ENCODE results near the gene RHEX.

The RHEX gene

DNA sequence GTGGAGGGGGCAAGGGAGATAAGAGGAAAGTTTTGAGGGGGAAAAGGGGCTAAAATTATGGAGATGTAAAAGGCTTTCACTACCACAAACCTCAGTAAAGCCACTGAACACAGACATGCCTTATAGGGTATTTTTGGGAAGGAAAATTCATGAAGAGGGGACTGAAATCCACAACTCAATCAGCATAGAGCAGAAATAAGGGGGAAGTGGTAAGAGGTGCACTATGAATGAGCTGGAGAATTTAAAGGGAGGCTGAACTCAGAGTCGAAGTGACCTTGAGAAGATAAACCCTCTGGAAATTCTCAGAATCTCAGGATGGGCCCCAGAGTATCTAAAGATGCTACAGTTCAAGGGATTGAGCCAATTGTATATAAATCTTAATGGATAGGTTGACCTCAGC is 15.3 kb downstream of the RHEX start:
- no peak for TF ChIP-seq CTCF (IDR thresholded peaks at IDR 0.05; ENCODE audit: control insufficient read depth, insufficient read depth, low read depth, low read length, missing control alignments)
- no peak for DNase-seq (ENCODE audit: low read depth)

DNA sequence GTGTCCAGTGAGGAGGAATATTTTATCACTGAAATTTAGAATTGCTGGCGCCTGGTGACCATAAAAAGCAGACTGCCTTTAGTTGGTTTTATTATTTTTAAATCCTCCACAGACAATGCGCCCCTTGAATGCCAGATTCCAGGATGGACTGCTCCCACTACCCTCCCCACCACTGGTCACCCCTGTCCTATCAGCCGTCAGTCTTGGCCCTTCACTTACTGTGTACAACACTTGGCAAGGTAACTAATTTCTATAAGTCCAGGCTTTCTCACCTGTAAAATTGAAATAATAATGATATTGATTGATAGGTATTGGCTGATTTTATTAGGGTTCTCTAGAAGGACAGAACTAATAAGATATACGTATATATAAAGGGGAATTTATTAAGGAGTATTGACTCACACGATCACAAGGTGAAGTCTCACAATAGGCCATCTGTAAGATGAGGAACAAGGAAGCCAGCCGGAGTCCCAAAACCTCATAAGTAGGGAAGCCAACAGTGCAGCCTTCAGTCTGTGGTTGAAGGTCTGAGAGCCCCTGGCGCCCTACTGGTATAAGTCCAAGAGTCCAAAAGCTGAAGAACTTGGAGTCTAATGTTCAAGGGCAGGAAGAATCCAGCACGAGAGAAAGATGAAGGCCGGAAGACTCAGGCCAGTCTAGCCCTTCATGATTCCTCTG is 17.8 kb downstream of the RHEX start:
- TF ChIP-seq CTCF (IDR thresholded peaks at IDR 0.05; ENCODE audit: control insufficient read depth, insufficient read depth, low read depth, low read length, missing control alignments), result no peak
- no peak overlapping the region for H3K4me3 ChIP-seq (ENCODE audit: control insufficient read depth, low read depth, low read length)
- no peak for DNase-seq (ENCODE audit: low read depth)

More for the DNA sequence above, 15.3 kb downstream of the RHEX start:
- H3K4me3 ChIP-seq (ENCODE audit: control insufficient read depth, low read depth, low read length), result no peak overlapping the region

DNA sequence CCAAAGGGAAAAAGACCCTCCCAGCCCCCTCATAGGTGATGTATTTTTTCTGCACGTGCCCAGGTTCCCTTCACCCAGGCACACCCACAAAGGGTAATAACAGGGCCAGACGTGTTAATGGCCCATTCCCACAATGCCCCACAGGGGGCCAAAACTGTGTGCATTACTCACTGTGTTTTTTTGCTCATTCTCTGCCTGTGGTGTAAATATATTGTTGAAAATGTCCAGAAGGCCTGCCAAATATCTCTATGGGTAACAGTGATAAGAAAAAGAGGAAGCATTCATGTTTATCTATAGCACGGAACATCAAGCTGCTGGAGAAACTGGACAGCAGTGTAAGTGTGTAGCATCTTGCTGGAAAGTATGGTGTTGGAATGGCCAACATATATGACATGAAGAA is 21.9 kb downstream of the RHEX start:
- no peak for DNase-seq (ENCODE audit: low read depth)
- TF ChIP-seq CTCF (IDR thresholded peaks at IDR 0.05; ENCODE audit: control insufficient read depth, insufficient read depth, low read depth, low read length, missing control alignments), result no peak
- no peak overlapping the region for H3K4me3 ChIP-seq (ENCODE audit: control insufficient read depth, low read depth, low read length)

DNA sequence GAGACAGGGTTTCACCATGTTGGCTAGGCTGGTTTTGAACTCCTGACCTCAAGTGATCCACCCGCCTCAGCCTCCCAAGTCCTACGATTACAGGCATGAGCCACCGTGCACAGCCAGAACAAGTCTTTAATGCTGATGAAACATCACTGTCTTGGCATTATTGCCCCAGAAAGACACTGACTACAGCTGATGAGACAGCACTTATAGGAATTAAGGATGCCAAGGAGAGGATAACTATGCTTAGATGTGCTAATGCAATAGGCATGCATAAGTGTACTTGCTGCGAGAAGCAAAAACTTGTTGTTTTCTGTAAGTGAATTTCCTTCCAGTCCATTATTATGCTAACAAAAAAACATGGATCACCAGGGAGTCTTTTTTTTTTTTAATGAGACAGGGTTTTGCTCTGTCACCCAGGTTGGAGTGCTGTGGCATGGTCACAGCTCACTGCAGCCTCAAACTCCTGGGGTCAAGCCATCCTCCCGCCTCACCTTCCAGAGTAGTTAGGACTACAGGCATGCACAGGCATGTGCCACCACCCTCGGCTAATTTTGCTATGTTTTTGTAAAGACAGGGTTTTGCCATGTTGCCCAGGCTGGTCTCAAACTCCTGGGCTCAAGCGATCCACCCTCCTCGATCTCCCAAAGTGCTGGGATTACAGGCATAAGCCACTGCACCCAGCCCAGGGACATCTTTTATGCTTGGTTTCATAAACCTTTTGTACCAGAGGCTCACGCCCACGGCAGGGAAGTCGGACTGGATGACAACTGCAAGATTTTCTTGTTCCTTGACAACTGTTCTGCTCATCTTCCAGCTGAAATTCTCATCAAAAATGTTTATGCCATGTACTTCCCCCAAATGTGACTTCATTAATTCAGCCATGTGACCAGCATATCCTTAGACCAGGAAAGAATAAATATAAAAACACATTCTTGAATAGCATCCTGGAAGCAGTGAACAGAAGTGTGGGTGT is 23.1 kb downstream of the RHEX start:
- peak; percentile 23 for DNase-seq (ENCODE audit: low read depth)
- H3K4me3 ChIP-seq (ENCODE audit: control insufficient read depth, low read depth, low read length), result no peak overlapping the region
- no peak for TF ChIP-seq CTCF (IDR thresholded peaks at IDR 0.05; ENCODE audit: control insufficient read depth, insufficient read depth, low read depth, low read length, missing control alignments)

GRCh38 chr1:206079135-206079534 is 26.2 kb downstream of the RHEX start:
- no peak for DNase-seq (ENCODE audit: low read depth)
- TF ChIP-seq CTCF (IDR thresholded peaks at IDR 0.05; ENCODE audit: control insufficient read depth, insufficient read depth, low read depth, low read length, missing control alignments), result no peak

DNA sequence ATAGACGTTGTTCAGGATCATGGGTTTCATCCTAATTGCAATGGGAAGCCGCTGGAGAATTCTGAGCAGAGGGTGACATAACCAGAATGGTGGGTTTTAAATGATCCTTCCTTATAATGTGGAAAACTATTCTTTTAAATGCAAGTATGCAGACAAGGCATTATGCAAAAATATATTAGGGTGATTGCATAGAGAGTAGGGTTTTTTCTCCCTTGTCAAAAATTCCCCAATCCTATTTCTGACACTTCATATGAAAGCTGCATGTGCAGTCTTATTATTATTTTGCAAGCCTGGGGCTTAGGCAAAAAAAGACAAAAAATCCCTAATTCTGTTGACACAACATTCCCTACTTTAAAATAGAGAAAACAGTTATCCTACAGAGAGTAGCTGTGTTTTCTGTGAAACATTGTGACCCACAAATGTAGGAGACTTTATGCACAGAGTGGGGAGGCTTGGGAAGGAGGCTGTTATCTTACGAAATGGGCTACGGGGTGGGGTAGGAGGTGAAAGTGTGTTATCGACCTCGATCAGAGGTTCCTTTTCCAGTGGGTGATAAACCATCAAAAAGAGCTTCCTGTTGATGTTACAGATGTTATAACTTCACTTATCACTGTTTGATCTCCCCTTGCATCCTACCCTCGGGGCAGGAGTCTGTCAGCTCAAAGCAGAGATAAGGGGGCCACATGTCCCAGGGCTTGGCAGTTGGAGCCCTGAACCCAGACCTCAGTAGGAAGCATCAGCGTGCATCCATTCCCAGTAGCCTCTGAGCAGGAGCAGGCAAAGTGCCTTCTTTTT is 27.2 kb downstream of the RHEX start:
- no peak overlapping the region for H3K4me3 ChIP-seq (ENCODE audit: control insufficient read depth, low read depth, low read length)
- no peak for DNase-seq (ENCODE audit: low read depth)
- no peak for TF ChIP-seq CTCF (IDR thresholded peaks at IDR 0.05; ENCODE audit: control insufficient read depth, insufficient read depth, low read depth, low read length, missing control alignments)

More at GRCh38 chr1:206079135-206079534, 26.2 kb downstream of the RHEX start:
- H3K4me3 ChIP-seq (ENCODE audit: control insufficient read depth, low read depth, low read length), result no peak overlapping the region
